Mesenchymal stem cell (in vitro differentiated cells and primary cell): Measurements from ENCODE around the gene RAB12. TPM values are rescaled to one million over a fixed set of nuclear protein-coding genes. Genes with fewer than 3 reads are reported as not detected.

ENCODE experiments used
- DNase-seq: peaks from one replicate; pipeline ENCODE4 v3.0.0-alpha.2; 2013
- H2AFZ ChIP-seq: one replicate; pipeline ENCODE4 v1.6.1; 2013; ENCODE audit warnings: low read depth, mild to moderate bottlenecking, control low read depth, inconsistent platforms, low read length, moderate library complexity
- H2AK5ac ChIP-seq: 2 replicates; pipeline ENCODE4 v1.6.1; 2013; ENCODE audit warnings: low read length, moderate library complexity, mild to moderate bottlenecking, inconsistent platforms; ENCODE audit not compliant: severe bottlenecking
- H2BK120ac ChIP-seq: one replicate; pipeline ENCODE4 v1.6.1; 2013; ENCODE audit warnings: low read depth, mild to moderate bottlenecking, inconsistent platforms, low read length, moderate library complexity
- H2BK12ac ChIP-seq, 2 experiments: one replicate each; pipeline ENCODE4 v1.6.1; 2013; ENCODE audit warnings: inconsistent platforms in 2 of 2, low read length in 2 of 2, mild to moderate bottlenecking in 2 of 2, moderate library complexity in 2 of 2, control low read depth in 1 of 2
- H2BK15ac ChIP-seq: one replicate; pipeline ENCODE4 v1.6.1; 2013; ENCODE audit warnings: mild to moderate bottlenecking, low read depth, inconsistent platforms; ENCODE audit not compliant: poor library complexity, severe bottlenecking
- H2BK5ac ChIP-seq: 2 replicates; pipeline ENCODE4 v1.6.1; 2013; ENCODE audit warnings: low read depth, mild to moderate bottlenecking, low read length, control low read depth, inconsistent platforms; ENCODE audit not compliant: poor library complexity, severe bottlenecking
- H3K14ac ChIP-seq, 2 experiments: one replicate each; pipeline ENCODE4 v1.6.1; 2013; ENCODE audit warnings: inconsistent platforms in 2 of 2, low read length in 2 of 2, control low read depth in 1 of 2, mild to moderate bottlenecking in 1 of 2, moderate library complexity in 1 of 2
- H3K18ac ChIP-seq, 2 experiments: one replicate each; pipeline ENCODE4 v1.6.1; 2013; ENCODE audit warnings: inconsistent platforms in 2 of 2, low read length in 2 of 2, control low read depth in 1 of 2, low read depth in 1 of 2, mild to moderate bottlenecking in 1 of 2
- H3K23ac ChIP-seq, 2 experiments: one replicate each; pipeline ENCODE4 v1.6.1; 2013; ENCODE audit warnings: inconsistent platforms in 2 of 2, low read length in 2 of 2, mild to moderate bottlenecking in 2 of 2, moderate library complexity in 2 of 2, control low read depth in 1 of 2
- H3K27ac ChIP-seq: 2 replicates; pipeline ENCODE4 v1.5.1; 2013; ENCODE audit warnings: mild to moderate bottlenecking, moderate library complexity, low read length, control low read depth, inconsistent platforms; ENCODE audit not compliant: poor library complexity, severe bottlenecking
- H3K27me3 ChIP-seq, 2 experiments: 2 replicates each; pipeline versions ENCODE4 v1.6.1 to v1.7.0; 2013; ENCODE audit warnings: low read length in 2 of 2, mild to moderate bottlenecking in 2 of 2, moderate library complexity in 2 of 2, control low read depth in 1 of 2, inconsistent platforms in 1 of 2; ENCODE audit not compliant: control insufficient read depth in 1 of 2, insufficient read depth in 1 of 2
- H3K36me3 ChIP-seq, 2 experiments: 2 replicates each; pipeline versions ENCODE4 v1.6.1 to v1.7.0; 2013; ENCODE audit warnings: low read length in 2 of 2, control low read depth in 1 of 2, inconsistent platforms in 1 of 2, low read depth in 1 of 2, mild to moderate bottlenecking in 1 of 2; ENCODE audit not compliant: insufficient read depth in 2 of 2, control insufficient read depth in 1 of 2
- H3K4ac ChIP-seq, 2 experiments: one replicate each; pipeline ENCODE4 v1.6.1; 2013; ENCODE audit warnings: inconsistent platforms in 2 of 2, low read length in 2 of 2, mild to moderate bottlenecking in 2 of 2, moderate library complexity in 2 of 2, control low read depth in 1 of 2, low read depth in 1 of 2
- H3K4me1 ChIP-seq: 2 replicates; pipeline ENCODE4 v1.6.1; 2013; ENCODE audit warnings: low read depth, low read length, control low read depth; ENCODE audit not compliant: control insufficient read depth, insufficient read depth
- H3K4me2 ChIP-seq: 2 replicates; pipeline ENCODE4 v1.6.1; 2013; ENCODE audit warnings: low read length, mild to moderate bottlenecking, inconsistent platforms; ENCODE audit not compliant: poor library complexity, severe bottlenecking
- H3K4me3 ChIP-seq, 2 experiments: 2 replicates each; pipeline versions ENCODE4 v1.5.1 to v1.7.0; 2013; ENCODE audit warnings: low read length in 2 of 2, mild to moderate bottlenecking in 2 of 2, control low read depth in 1 of 2, low read depth in 1 of 2; ENCODE audit not compliant: insufficient read depth in 1 of 2
- H3K79me1 ChIP-seq: replicated peaks from 2 replicates; pipeline ENCODE4 v1.6.1; 2013; ENCODE audit warnings: mild to moderate bottlenecking, control low read depth, low read length, inconsistent platforms; ENCODE audit not compliant: poor library complexity, severe bottlenecking
- H3K9ac ChIP-seq: 2 replicates; pipeline ENCODE4 v1.7.0; 2013; ENCODE audit warnings: mild to moderate bottlenecking, low read length, moderate library complexity
- H3K9me3 ChIP-seq: 2 replicates; pipeline ENCODE4 v1.7.0; 2013; ENCODE audit warnings: mild to moderate bottlenecking, low read length; ENCODE audit not compliant: control insufficient read depth
- H4K8ac ChIP-seq: one replicate; pipeline ENCODE4 v1.6.1; 2013; ENCODE audit warnings: inconsistent platforms, mild to moderate bottlenecking, low read length, moderate library complexity
- H4K91ac ChIP-seq: one replicate; pipeline ENCODE4 v1.6.1; 2013; ENCODE audit warnings: mild to moderate bottlenecking, low read length, inconsistent platforms
- WGBS: methylation state at CpG from one replicate; pipeline ENCODE4 v1.1.7; 2013; ENCODE audit warnings: mixed read lengths; 5-methylcytosine and 5-hydroxymethylcytosine counted together
- polyA plus RNA-seq, 2 experiments: library from polyadenylated mRNA; stranded (reverse); fragments of 200-250 nt; gene quantifications; one replicate each; pipeline ENCODE4 v1.2.3, GENCODE V29; 2013

RAB12 gene
- 29.5 TPM for polyA plus RNA-seq (2013, experiment 1 of 2)
- polyA plus RNA-seq (2013, experiment 2 of 2) = 30.1 TPM

- no peak within 1 kb of the TSS for H3K27ac ChIP-seq
- peak within 1 kb of the TSS; percentile 78 for H2BK120ac ChIP-seq
- peak within 1 kb of the TSS; percentile 95 for H2AFZ ChIP-seq
- H3K27me3 ChIP-seq = peaks cover 0 to 29% of the 10 kb centered on the region in 2 experiments
- under 1% methylated on average over 46 of the region's 95 CpGs for WGBS
- H2AK5ac ChIP-seq = no peak within 1 kb of the TSS
- peak within 1 kb of the TSS; percentile 56 to 89 for H3K4ac ChIP-seq
- H3K14ac ChIP-seq = peak within 1 kb of the TSS; percentile 36 to 58
- H3K4me2 ChIP-seq = peak within 1 kb of the TSS; percentile 99
- H3K4me3 ChIP-seq = peak within 1 kb of the TSS; percentile 86 to 87
- H2BK12ac ChIP-seq = peak within 1 kb of the TSS in 1 of 2 experiments; percentile 76
- H3K9me3 ChIP-seq = no peaks in the 10 kb centered on the region
- peak within 1 kb of the TSS; percentile 85 for H2BK15ac ChIP-seq
- H3K79me1 ChIP-seq = peaks cover 2% of the 10 kb centered on the region
- peak within 1 kb of the TSS; percentile 52 to 94 for H3K18ac ChIP-seq
- peak within 1 kb of the TSS; percentile 91 for H3K9ac ChIP-seq
- no peak within 1 kb of the TSS for H2BK5ac ChIP-seq
- peak within 1 kb of the TSS in 1 of 2 experiments; percentile 63 for H3K23ac ChIP-seq
- H4K91ac ChIP-seq = no peak within 1 kb of the TSS
- DNase-seq = peak; percentile 84
- H3K36me3 ChIP-seq = peaks cover 6 to 7% of the 10 kb centered on the region in 2 experiments
- peaks cover 9% of the 10 kb centered on the region for H3K4me1 ChIP-seq
- H4K8ac ChIP-seq = peak within 1 kb of the TSS; percentile 90
These were observed at the start of gene RAB12 for GRCh38 chr18:8608795-8609658. TSS of gene RAB12 (plus strand) at chr18:8609437. CDS start at chr18:8609440, 3 bp downstream.

GRCh38 chr18:8559612-8560186 is 49.5 kb upstream of the RAB12 start:
- Histone ChIP-seq H4K8ac (no peak overlapping the region), H3K9me3 (no peaks in the 10 kb centered on the region)
- WGBS = 38% methylated on average over 4 of the region's 4 CpGs

GRCh38 chr18:8561123-8561910 is 47.9 kb upstream of the RAB12 start:
- no peak overlapping the region for H3K4me2 ChIP-seq
- no peak overlapping the region for H3K23ac ChIP-seq
- DNase-seq = no peak
- H3K4ac ChIP-seq = no peak overlapping the region
- 77% methylated on average over 8 of the region's 8 CpGs for WGBS
- no peak overlapping the region for H4K91ac ChIP-seq
- H2AFZ ChIP-seq = no peak overlapping the region
- H3K18ac ChIP-seq = no peak overlapping the region
- no peak overlapping the region for H3K9ac ChIP-seq
- no peak overlapping the region for H4K8ac ChIP-seq
- H3K79me1 ChIP-seq = no peaks in the 10 kb centered on the region
- no peak overlapping the region for H2AK5ac ChIP-seq
- no peaks in the 10 kb centered on the region for H3K4me1 ChIP-seq
- H3K9me3 ChIP-seq = no peaks in the 10 kb centered on the region
- no peak overlapping the region for H2BK12ac ChIP-seq
- no peak overlapping the region for H3K14ac ChIP-seq
- H3K27ac ChIP-seq = no peak overlapping the region
- no peak overlapping the region for H2BK15ac ChIP-seq
- no peak overlapping the region for H2BK5ac ChIP-seq
- H3K27me3 ChIP-seq = peaks cover 21% of the 10 kb centered on the region in 2 experiments
- H2BK120ac ChIP-seq = no peak overlapping the region
- H3K36me3 ChIP-seq = no peaks in the 10 kb centered on the region
- H3K4me3 ChIP-seq = no peak overlapping the region

More at GRCh38 chr18:8559612-8560186, 49.5 kb upstream of the RAB12 start:
- Histone ChIP-seq H4K91ac (no peak overlapping the region), H3K4me2 (no peak overlapping the region), H2AFZ (no peak overlapping the region), H3K4me1 (no peaks in the 10 kb centered on the region), H3K36me3 (no peaks in the 10 kb centered on the region), H3K27me3 (peaks cover 20 to 30% of the 10 kb centered on the region in 2 experiments), H3K4ac (no peak overlapping the region), H3K79me1 (no peaks in the 10 kb centered on the region), H3K9ac (no peak overlapping the region), H2BK15ac (no peak overlapping the region), H2AK5ac (no peak overlapping the region), H3K18ac (no peak overlapping the region), H3K14ac (no peak overlapping the region), H2BK120ac (no peak overlapping the region), H3K23ac (no peak overlapping the region), H3K4me3 (no peak overlapping the region), H2BK12ac (no peak overlapping the region), H3K27ac (no peak overlapping the region), H2BK5ac (no peak overlapping the region)
- DNase-seq = peak; percentile 28
